GM23338 (cell line): ENCODE measurements around the gene PQBP1. TPM values are rescaled to one million over a fixed set of nuclear protein-coding genes. Genes with fewer than 3 reads are reported as not detected.

Experiments
- ATAC-seq: fragments of 200-7000 bp; cut with Tn5 transposase; 3 replicates; pipeline ENCODE4 v1.9.1; 2020
- DNase-seq: peaks from one replicate; pipeline ENCODE4 v3.0.0-alpha.2; 2015; ENCODE audit warnings: low spot score
- H2AFZ ChIP-seq: fragments of 200-600 bp; sonication (generic); 2 replicates; pipeline ENCODE4 v1.8.0; 2016; ENCODE audit warnings: antibody characterized with exemption, mild to moderate bottlenecking, moderate library complexity
- H3F3A ChIP-seq: fragments of 200-600 bp; sonication (generic); replicated peaks from 2 replicates; pipeline ENCODE4 v1.8.0; 2017; ENCODE audit warnings: antibody characterized with exemption, mixed run types, low read depth
- H3K27ac ChIP-seq: fragments of 200-600 bp; sonication (generic); 2 replicates; pipeline ENCODE4 v1.6.1; 2016; ENCODE audit warnings: low read depth
- H3K27me3 ChIP-seq: fragments of 200-600 bp; sonication (generic); 2 replicates; pipeline ENCODE4 v1.8.0; 2016; ENCODE audit warnings: mild to moderate bottlenecking, mixed run types, moderate library complexity; ENCODE audit not compliant: insufficient read depth
- H3K36me3 ChIP-seq: fragments of 200-600 bp; sonication (generic); 2 replicates; pipeline ENCODE4 v1.8.0; 2016; ENCODE audit warnings: mild to moderate bottlenecking; ENCODE audit not compliant: insufficient read depth
- H3K4me1 ChIP-seq: fragments of 200-600 bp; sonication (generic); 2 replicates; pipeline ENCODE4 v1.8.0; 2016; ENCODE audit warnings: mild to moderate bottlenecking, moderate library complexity; ENCODE audit not compliant: insufficient read depth
- H3K4me2 ChIP-seq: fragments of 200-600 bp; sonication (generic); 2 replicates; pipeline ENCODE4 v1.7.1; 2017; ENCODE audit warnings: mixed run types
- H3K4me3 ChIP-seq: fragments of 200-600 bp; sonication (generic); 2 replicates; pipeline ENCODE4 v1.6.1; 2016; ENCODE audit warnings: mixed run types
- H3K79me2 ChIP-seq: fragments of 200-600 bp; sonication (generic); replicated peaks from 2 replicates; pipeline ENCODE4 v1.8.0; 2017; ENCODE audit warnings: mild to moderate bottlenecking; ENCODE audit not compliant: insufficient read depth
- H3K9me2 ChIP-seq: fragments of 200-600 bp; sonication (generic); 2 replicates; pipeline ENCODE4 v1.8.0; 2017; ENCODE audit not compliant: insufficient read depth
- H4K20me1 ChIP-seq: fragments of 200-600 bp; sonication (generic); replicated peaks from 2 replicates; pipeline ENCODE4 v1.8.0; 2017; ENCODE audit warnings: mild to moderate bottlenecking; ENCODE audit not compliant: insufficient read depth
- H3K27ac Mint-ChIP-seq: 2 replicates; pipeline ENCODE4 v1.8.0; 2020; ENCODE audit warnings: inconsistent platforms, mild to moderate bottlenecking, moderate library complexity, mixed read lengths
- H3K27me3 Mint-ChIP-seq: 3 replicates; pipeline ENCODE4 v1.8.0; 2022; ENCODE audit warnings: low read depth, mild to moderate bottlenecking, moderate library complexity, mixed read lengths, inconsistent platforms; ENCODE audit not compliant: insufficient read depth, poor library complexity
- H3K36me3 Mint-ChIP-seq: 3 replicates; pipeline ENCODE4 v1.8.0; 2021; ENCODE audit warnings: low read depth, mild to moderate bottlenecking, inconsistent platforms, moderate library complexity, mixed read lengths
- H3K4me1 Mint-ChIP-seq: 3 replicates; pipeline ENCODE4 v1.8.0; 2020; ENCODE audit warnings: mild to moderate bottlenecking, inconsistent platforms, mixed read lengths
- H3K4me3 Mint-ChIP-seq: 3 replicates; pipeline ENCODE4 v1.8.0; 2021; ENCODE audit warnings: moderate library complexity, mild to moderate bottlenecking, inconsistent platforms, mixed read lengths
- H3K9me3 Mint-ChIP-seq: 3 replicates; pipeline ENCODE4 v1.8.0; 2020; ENCODE audit warnings: moderate library complexity, mild to moderate bottlenecking, inconsistent platforms, mixed read lengths
- CREB1 ChIP-seq: fragments of 250-450 bp; sonication (Bioruptor Pico); IDR thresholded peaks from 2 replicates; pipeline ENCODE4 v1.5.0; 2020; ENCODE audit warnings: low read depth, mild to moderate bottlenecking, moderate library complexity
- CTCF ChIP-seq, 2 experiments: fragments of 200-600 bp in 1 of 2; sonication (generic) in 1 of 2; conservative IDR thresholded peaks; 2 replicates each; pipeline versions ENCODE4 v1.5.1 to v1.6.1; 2016 to 2017; ENCODE audit warnings: antibody characterized with exemption in 2 of 2, low read depth in 2 of 2, mild to moderate bottlenecking in 2 of 2, moderate library complexity in 1 of 2
- ETS1 ChIP-seq: IDR thresholded peaks from 2 replicates; pipeline ENCODE4 v1.6.1; 2016; ENCODE audit warnings: antibody characterized with exemption
- EZH2 ChIP-seq: fragments of 200-600 bp; sonication (generic); IDR thresholded peaks from one replicate; pipeline ENCODE4 v1.8.0; 2017; ENCODE audit warnings: antibody characterized with exemption, mild to moderate bottlenecking, low read depth; ENCODE audit not compliant: unreplicated experiment
- EZH2phosphoT487 ChIP-seq: fragments of 200-600 bp; sonication (generic); IDR thresholded peaks from one replicate; pipeline ENCODE4 v1.8.1; 2018; ENCODE audit warnings: antibody characterized with exemption; ENCODE audit not compliant: unreplicated experiment
- JUNB ChIP-seq: IDR thresholded peaks from one replicate; pipeline ENCODE4 v1.6.1; 2016; ENCODE audit warnings: antibody characterized with exemption; ENCODE audit not compliant: unreplicated experiment
- NANOG ChIP-seq: IDR thresholded peaks from 2 replicates; pipeline ENCODE4 v1.6.1; 2016; ENCODE audit warnings: antibody characterized with exemption, borderline replicate concordance
- POLR2AphosphoS5 ChIP-seq: IDR thresholded peaks from 2 replicates; pipeline ENCODE4 v1.6.1; 2016; ENCODE audit warnings: antibody characterized with exemption, low read depth
- REST ChIP-seq: IDR thresholded peaks from one replicate; pipeline ENCODE4 v1.6.1; 2018; ENCODE audit warnings: antibody characterized with exemption; ENCODE audit not compliant: unreplicated experiment
- STAT1 ChIP-seq: IDR thresholded peaks from one replicate; pipeline ENCODE4 v1.6.1; 2016; ENCODE audit warnings: antibody characterized with exemption; ENCODE audit not compliant: unreplicated experiment
- ZNF114 ChIP-seq: fragments of 250-450 bp; sonication (Bioruptor Pico); IDR thresholded peaks from 2 replicates; pipeline ENCODE4 v1.5.0; 2020; ENCODE audit warnings: mild to moderate bottlenecking, moderate library complexity
- ZNF331 ChIP-seq: fragments of 250-450 bp; sonication (Bioruptor Pico); IDR thresholded peaks from 2 replicates; pipeline ENCODE4 v1.5.0; 2020; ENCODE audit warnings: low read depth, mild to moderate bottlenecking, moderate library complexity
- ZNF462 ChIP-seq: fragments of 250-450 bp; sonication (Bioruptor Pico); IDR thresholded peaks from 2 replicates; pipeline ENCODE4 v1.5.0; 2020; ENCODE audit warnings: mild to moderate bottlenecking, moderate library complexity
- polyA plus RNA-seq: library from polyadenylated mRNA; unstranded; fragments of >200 nt; fragmentation: Nextera tagmentation; extraction: Ambion mirVana; gene quantifications from 2 replicates; pipeline ENCODE4 v1.2.1, GENCODE V29; 2016
- total RNA-seq: library from RNA; depleted of rRNA; stranded (reverse); fragments of >200 nt; shearing (Covaris generic); gene quantifications from 2 replicates; pipeline ENCODE4 v1.2.3, GENCODE V29; 2014

The PQBP1 gene
- total and polyA plus RNA-seq, 2 experiments from 2014 or later: 63.4 to 130 TPM

DNA sequence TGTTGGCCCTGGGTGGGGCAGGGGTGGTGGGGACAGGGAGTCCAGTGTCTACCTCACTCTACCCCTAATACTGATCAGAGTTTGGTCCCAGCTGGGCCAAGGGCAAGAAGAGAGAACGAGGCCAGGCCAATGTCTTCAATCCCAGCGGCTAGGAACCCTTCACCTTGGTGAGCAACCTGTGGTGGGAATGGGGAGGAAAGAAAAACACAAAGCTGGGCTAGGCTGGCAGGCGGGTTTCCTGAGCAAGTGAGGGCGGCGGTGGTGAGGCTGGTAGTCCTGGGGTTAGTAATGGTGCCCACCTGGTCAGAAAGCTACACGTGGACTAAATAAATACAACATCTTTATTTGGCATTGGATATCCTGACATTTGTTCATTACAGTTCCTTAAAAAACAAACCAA lies 5.6 kb downstream of the PQBP1 start:
- Mint-ChIP-seq H3K36me3 (peaks cover 39% of the 10 kb centered on the region), H3K27me3 (peaks cover 4% of the 10 kb centered on the region), H3K27ac (no peak overlapping the region), H3K4me3 (no peak overlapping the region; the same call in 2 of the 3 replicates), H3K4me1 (peaks cover 7% of the 10 kb centered on the region), H3K9me3 (no peaks in the 10 kb centered on the region)
- no peak for ATAC-seq
- no peaks in the 10 kb centered on the region for H3K27me3 ChIP-seq
- no peaks in the 10 kb centered on the region for H4K20me1 ChIP-seq
- H3K4me1 ChIP-seq: no peaks in the 10 kb centered on the region
- H3K9me2 ChIP-seq: no peaks in the 10 kb centered on the region
- no peak for DNase-seq
- no peak overlapping the region for H3K4me3 ChIP-seq
- no peaks in the 10 kb centered on the region for H3F3A ChIP-seq
- H3K36me3 ChIP-seq: no peaks in the 10 kb centered on the region
- peaks cover 15% of the 10 kb centered on the region for H3K79me2 ChIP-seq
- no peak overlapping the region for H3K27ac ChIP-seq
- no peak overlapping the region for H2AFZ ChIP-seq
- H3K4me2 ChIP-seq: no peak overlapping the region
- TF ChIP-seq STAT1 (no peak), NANOG (no peak), ZNF462 (no peak), CREB1 (CRISPR knock-in tag) (no peak), EZH2 (no peak), REST (no peak), ZNF114 (CRISPR knock-in tag) (no peak), EZH2phosphoT487 (no peak), POLR2AphosphoS5 (no peak), ZNF331 (no peak), ETS1 (no peak), CTCF (conservative IDR thresholded peaks at IDR 0.05; ENCODE audit: low read depth in 2 of 2) (no peak), JUNB (no peak)
